ENCODE data around the gene KIAA0040. TPM values are rescaled to one million over a fixed set of nuclear protein-coding genes. Genes with fewer than 3 reads are reported as not detected.
A peak's percentile ranks its signal among the peaks of the same experiment; 100 is the strongest.

KIAA0040 gene
- total and polyA plus RNA-seq, 4 donors = 4.6 to 12.0 (median 5.7) TPM

GRCh38 chr1:175147569-175147968, 45.0 kb downstream of the KIAA0040 start:
- peaks cover 2 to 29% (median 23%) of the 10 kb centered on the region in 4 donors for H3K4me1 ChIP-seq (ENCODE audit: control insufficient read depth in 4 of 4, insufficient read depth in 4 of 4, low read length in 3 of 4)
- no peak overlapping the region for H3K27ac ChIP-seq (ENCODE audit: low read depth in 1 of 2, low read length in 2 of 2)
- H3K9me3 ChIP-seq (ENCODE audit: control insufficient read depth in 4 of 4, low read length in 3 of 4) = no peaks in the 10 kb centered on the region
- DNase-seq (ENCODE audit: low spot score) = no peak
- 97% methylated on average over 5 of the region's 5 CpGs for WGBS
- H3K27me3 ChIP-seq (ENCODE audit: control insufficient read depth in 4 of 4, insufficient read depth in 4 of 4, low read length in 3 of 4) = no peaks in the 10 kb centered on the region
- no peaks in the 10 kb centered on the region for H3K36me3 ChIP-seq (ENCODE audit: control insufficient read depth in 4 of 4, insufficient read depth in 3 of 4, low read depth in 1 of 4, low read length in 3 of 4)
- H3K4me3 ChIP-seq (ENCODE audit: low read depth in 1 of 3, low read length in 3 of 3) = no peak overlapping the region
- H3K9ac ChIP-seq (ENCODE audit: low read depth in 1 of 2, low read length in 2 of 2) = no peak overlapping the region
- no peak for TF ChIP-seq JUND (IDR thresholded peaks at IDR 0.05)

DNA sequence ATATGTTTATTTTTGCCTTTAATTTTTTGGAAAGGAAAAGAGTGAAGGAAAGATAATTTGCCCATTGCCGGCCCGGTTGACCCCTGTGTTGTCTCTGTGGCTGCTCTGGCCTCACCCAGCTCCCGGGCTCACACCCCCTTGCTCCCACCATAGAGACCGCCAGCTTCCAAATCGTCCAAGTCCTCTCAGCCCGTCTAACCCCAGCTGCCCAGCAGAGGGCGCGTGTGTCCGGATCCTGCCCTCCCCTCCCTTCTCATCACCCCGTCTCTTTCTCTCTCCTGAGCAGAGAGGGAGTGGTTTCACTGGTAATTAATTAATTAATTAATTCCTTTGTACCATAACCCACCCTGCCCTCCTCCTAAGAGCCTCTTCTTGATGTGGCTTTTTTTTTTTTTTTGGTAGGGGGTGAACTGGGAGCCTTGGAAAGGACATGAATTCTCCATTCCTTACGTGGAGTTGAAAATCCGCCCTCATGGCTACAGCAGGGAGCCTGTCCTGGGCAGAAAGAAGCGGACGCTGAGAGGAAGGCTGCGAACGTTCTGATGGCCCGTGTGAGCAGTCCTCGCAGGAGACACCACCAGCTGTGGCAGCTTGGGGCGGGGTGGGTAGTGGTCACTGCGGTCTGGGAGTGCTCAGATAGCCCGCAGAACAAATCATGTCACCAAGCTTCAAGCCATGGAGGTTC, 45.9 kb downstream of the KIAA0040 start:
- no peaks in the 10 kb centered on the region for H3K27me3 ChIP-seq (ENCODE audit: control insufficient read depth in 4 of 4, insufficient read depth in 4 of 4, low read length in 3 of 4)
- peak overlapping the region in 1 of 3 donors; percentile 15 for H3K4me3 ChIP-seq (ENCODE audit: low read depth in 1 of 3, low read length in 3 of 3)
- DNase-seq (ENCODE audit: low spot score) = peak; percentile 80
- H3K4me1 ChIP-seq (ENCODE audit: control insufficient read depth in 4 of 4, insufficient read depth in 4 of 4, low read length in 3 of 4) = peaks cover 2 to 27% (median 23%) of the 10 kb centered on the region in 4 donors
- peak; percentile 55 to 81 for TF ChIP-seq RAD21 (IDR thresholded peaks at IDR 0.05)
- peak; percentile 62 for TF ChIP-seq CTCF (IDR thresholded peaks at IDR 0.05; ENCODE audit: low read depth, low read length, missing input control)
- TF ChIP-seq JUND (IDR thresholded peaks at IDR 0.05) = no peak
- 47% methylated on average over 21 of the region's 21 CpGs for WGBS
- peak overlapping the region; percentile 14 to 34 for H3K27ac ChIP-seq (ENCODE audit: low read depth in 1 of 2, low read length in 2 of 2)
- H3K9me3 ChIP-seq (ENCODE audit: control insufficient read depth in 4 of 4, low read length in 3 of 4) = no peaks in the 10 kb centered on the region
- H3K36me3 ChIP-seq (ENCODE audit: control insufficient read depth in 4 of 4, insufficient read depth in 3 of 4, low read depth in 1 of 4, low read length in 3 of 4) = no peaks in the 10 kb centered on the region
- no peak overlapping the region for H3K9ac ChIP-seq (ENCODE audit: low read depth in 1 of 2, low read length in 2 of 2)

GRCh38 chr1:175145899-175146528, 46.6 kb downstream of the KIAA0040 start:
- Histone ChIP-seq H3K4me1 (ENCODE audit: control insufficient read depth in 4 of 4, insufficient read depth in 4 of 4, low read length in 3 of 4) (peaks cover 2 to 27% (median 21%) of the 10 kb centered on the region in 4 donors), H3K9ac (ENCODE audit: low read depth in 1 of 2, low read length in 2 of 2) (no peak overlapping the region), H3K27me3 (ENCODE audit: control insufficient read depth in 4 of 4, insufficient read depth in 4 of 4, low read length in 3 of 4) (no peaks in the 10 kb centered on the region), H3K27ac (ENCODE audit: low read depth in 1 of 2, low read length in 2 of 2) (peak overlapping the region; percentile 34 to 37), H3K4me3 (ENCODE audit: low read depth in 1 of 3, low read length in 3 of 3) (peak overlapping the region in 2 of 3 donors; percentile 15 to 20), H3K36me3 (ENCODE audit: control insufficient read depth in 4 of 4, insufficient read depth in 3 of 4, low read depth in 1 of 4, low read length in 3 of 4) (no peaks in the 10 kb centered on the region), H3K9me3 (ENCODE audit: control insufficient read depth in 4 of 4, low read length in 3 of 4) (no peaks in the 10 kb centered on the region)
- no peak for DNase-seq (ENCODE audit: low spot score)
- WGBS = 30% methylated on average over 7 of the region's 7 CpGs
- TF ChIP-seq HNF4A (conservative IDR thresholded peaks at IDR 0.05) = peak; percentile 61 to 63
- peak; percentile 16 for TF ChIP-seq SP1 (IDR thresholded peaks at IDR 0.05)
- TF ChIP-seq RXRA (IDR thresholded peaks at IDR 0.05) = peak in 1 of 2 donors; percentile 30
- no peak for TF ChIP-seq FOXA1 (IDR thresholded peaks at IDR 0.05)

- Histone ChIP-seq H3K36me3 (ENCODE audit: control insufficient read depth in 4 of 4, insufficient read depth in 3 of 4, low read depth in 1 of 4, low read length in 3 of 4) (no peaks in the 10 kb centered on the region), H3K4me1 (ENCODE audit: control insufficient read depth in 4 of 4, insufficient read depth in 4 of 4, low read length in 3 of 4) (peaks cover 0 to 28% (median 18%) of the 10 kb centered on the region in 4 donors), H3K9ac (ENCODE audit: low read depth in 1 of 2, low read length in 2 of 2) (no peak overlapping the region), H3K27me3 (ENCODE audit: control insufficient read depth in 4 of 4, insufficient read depth in 4 of 4, low read length in 3 of 4) (no peaks in the 10 kb centered on the region), H3K27ac (ENCODE audit: low read depth in 1 of 2, low read length in 2 of 2) (no peak overlapping the region), H3K4me3 (ENCODE audit: low read depth in 1 of 3, low read length in 3 of 3) (no peak overlapping the region), H3K9me3 (ENCODE audit: control insufficient read depth in 4 of 4, low read length in 3 of 4) (no peaks in the 10 kb centered on the region)
- TF ChIP-seq SP1 (IDR thresholded peaks at IDR 0.05) = no peak
- no peak for TF ChIP-seq RXRA (IDR thresholded peaks at IDR 0.05)
- no peak for TF ChIP-seq TAF1 (conservative IDR thresholded peaks at IDR 0.05)
- no peak for TF ChIP-seq HNF4G (IDR thresholded peaks at IDR 0.05)
- TF ChIP-seq YY1 (IDR thresholded peaks at IDR 0.05) = no peak
- TF ChIP-seq RAD21 (IDR thresholded peaks at IDR 0.05) = no peak
- no peak for TF ChIP-seq EGR1 (IDR thresholded peaks at IDR 0.05; ENCODE audit: low read depth in 2 of 2)
- TF ChIP-seq HNF4A (conservative IDR thresholded peaks at IDR 0.05) = no peak
- TF ChIP-seq FOXA2 (IDR thresholded peaks at IDR 0.05) = no peak
- no peak for DNase-seq (ENCODE audit: low spot score)
- WGBS = 33% methylated on average over 2 of the region's 2 CpGs
Measured at GRCh38 chr1:175138579-175138978, 54.0 kb downstream of the KIAA0040 start.
